Measurements from ENCODE around the gene GAB1.

GRCh38 chr4:143354990-143355389 lies 18.3 kb downstream of the GAB1 start:
- TF ChIP-seq, protein P1, sequence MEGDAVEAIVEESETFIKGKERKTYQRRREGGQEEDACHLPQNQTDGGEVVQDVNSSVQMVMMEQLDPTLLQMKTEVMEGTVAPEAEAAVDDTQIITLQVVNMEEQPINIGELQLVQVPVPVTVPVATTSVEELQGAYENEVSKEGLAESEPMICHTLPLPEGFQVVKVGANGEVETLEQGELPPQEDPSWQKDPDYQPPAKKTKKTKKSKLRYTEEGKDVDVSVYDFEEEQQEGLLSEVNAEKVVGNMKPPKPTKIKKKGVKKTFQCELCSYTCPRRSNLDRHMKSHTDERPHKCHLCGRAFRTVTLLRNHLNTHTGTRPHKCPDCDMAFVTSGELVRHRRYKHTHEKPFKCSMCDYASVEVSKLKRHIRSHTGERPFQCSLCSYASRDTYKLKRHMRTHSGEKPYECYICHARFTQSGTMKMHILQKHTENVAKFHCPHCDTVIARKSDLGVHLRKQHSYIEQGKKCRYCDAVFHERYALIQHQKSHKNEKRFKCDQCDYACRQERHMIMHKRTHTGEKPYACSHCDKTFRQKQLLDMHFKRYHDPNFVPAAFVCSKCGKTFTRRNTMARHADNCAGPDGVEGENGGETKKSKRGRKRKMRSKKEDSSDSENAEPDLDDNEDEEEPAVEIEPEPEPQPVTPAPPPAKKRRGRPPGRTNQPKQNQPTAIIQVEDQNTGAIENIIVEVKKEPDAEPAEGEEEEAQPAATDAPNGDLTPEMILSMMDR (IDR thresholded peaks at IDR 0.05) = no peak
- TF ChIP-seq POLR2A (IDR thresholded peaks at IDR 0.05) = no peak
- no peak for TF ChIP-seq POLR2AphosphoS5 (IDR thresholded peaks at IDR 0.05)
